ENCODE measurements around the gene CEACAM19. TPM values are rescaled to one million over a fixed set of nuclear protein-coding genes. Genes with fewer than 3 reads are reported as not detected.
"Not testable (repeated sequence)": the region's sequence is repeated elsewhere in the genome, so short reads cannot be mapped to it uniquely, and the experiment has no call there.

CEACAM19 gene
- total RNA-seq, 1 experiment from 2014 or later = 3.5 TPM

GRCh38 chr19:44668985-44669764 lies 2.1 kb upstream of the CEACAM19 start:
- H4K8ac ChIP-seq (replicated peaks; ENCODE audit: insufficient read length, low read depth, low read length) = no peak overlapping the region
- H2BK12ac ChIP-seq (ENCODE audit: insufficient read length, low read depth, low read length) = no peak overlapping the region
- no peak overlapping the region for H3K18ac ChIP-seq (ENCODE audit: insufficient read length, low read depth, low read length)
- H3K27me3 ChIP-seq (ENCODE audit: insufficient read depth, low read length) = no peaks in the 10 kb centered on the region; the same call in 1 of the 2 replicates
- no peak overlapping the region for H3K14ac ChIP-seq (ENCODE audit: insufficient read depth, low read length)
- Mint-ChIP-seq H3K27me3 (ENCODE audit: low read depth) (no peaks in the 10 kb centered on the region; the same call in none of the 2 replicates), H3K4me1 (peaks cover 10 to 12% of the 10 kb centered on the region in 2 experiments), H3K27ac (peak overlapping the region in 1 of 3 experiments; percentile 24; a peak in 1 of 7 replicates), H3K4me3 (no peak overlapping the region; a peak in 1 of 5 replicates), H3K9me3 (no peaks in the 10 kb centered on the region; a peak in 1 of 5 replicates), H3K36me3 (ENCODE audit: insufficient read depth in 1 of 3, low read depth in 3 of 3) (no peaks in the 10 kb centered on the region; a peak in 1 of 7 replicates)
- H2BK5ac ChIP-seq (ENCODE audit: insufficient read length, low read length) = no peak overlapping the region
- no peaks in the 10 kb centered on the region for H3K4me1 ChIP-seq (ENCODE audit: insufficient read depth, low read length)
- no peak for TF ChIP-seq CTCF (conservative IDR thresholded peaks at IDR 0.05)
- H3T11ph ChIP-seq (ENCODE audit: low read length) = no peak overlapping the region
- no peaks in the 10 kb centered on the region for H4K20me1 ChIP-seq (ENCODE audit: control insufficient read depth, insufficient read depth, insufficient read length)
- H4K91ac ChIP-seq (ENCODE audit: insufficient read length, low read depth, low read length) = no peak overlapping the region
- no peaks in the 10 kb centered on the region for H3K79me1 ChIP-seq (ENCODE audit: insufficient read depth, low read depth, low read length, poor library complexity, severe bottlenecking)
- H2BK120ac ChIP-seq (ENCODE audit: low read depth, low read length, poor library complexity, severe bottlenecking) = no peak overlapping the region
- DNase-seq = no peak
- no peak overlapping the region for H3K27ac ChIP-seq (ENCODE audit: insufficient read length, low read depth, low read length)
- H3K79me2 ChIP-seq (ENCODE audit: insufficient read depth, low read length) = no peaks in the 10 kb centered on the region
- no peak overlapping the region for H3K4me2 ChIP-seq (ENCODE audit: insufficient read depth, insufficient read length, low read length)
- no peaks in the 10 kb centered on the region for H3K23me2 ChIP-seq (ENCODE audit: insufficient read length, low read depth, low read length, poor library complexity, severe bottlenecking)
- H3K23ac ChIP-seq (ENCODE audit: insufficient read length, low read depth, low read length) = no peak overlapping the region
- H2BK20ac ChIP-seq (ENCODE audit: low read depth, low read length, poor library complexity, severe bottlenecking) = no peak overlapping the region
- H2AK5ac ChIP-seq (ENCODE audit: insufficient read length, low read length) = no peak overlapping the region
- WGBS (ENCODE audit: extremely low coverage, insufficient read length, low lambda C conversion rate) = no CpG with 5 or more reads among the region's 2 CpGs
- no peak overlapping the region for H3K9ac ChIP-seq (ENCODE audit: extremely low read depth, insufficient read length, low read length)
- H3K56ac ChIP-seq (ENCODE audit: insufficient read length, low read depth, low read length) = no peak overlapping the region
- H3K9me3 ChIP-seq (ENCODE audit: control insufficient read depth, low read depth, low read length) = no peaks in the 10 kb centered on the region
- no peak overlapping the region for H4K5ac ChIP-seq (ENCODE audit: insufficient read length, low read depth, low read length)
- no peak overlapping the region for H3K4ac ChIP-seq (ENCODE audit: low read depth, low read length)
- no peak overlapping the region for H2AFZ ChIP-seq (ENCODE audit: low read length)
- H2BK15ac ChIP-seq (ENCODE audit: low read depth, low read length) = no peak overlapping the region

GRCh38 chr19:44670027-44670426 lies 1.3 kb upstream of the CEACAM19 start:
- not testable (repeated sequence) for H3K27me3 Mint-ChIP-seq (ENCODE audit: low read depth); H3K9me3 ChIP-seq (ENCODE audit: control insufficient read depth, low read depth, low read length); H4K8ac ChIP-seq (replicated peaks; ENCODE audit: insufficient read length, low read depth, low read length); H3K9me3 Mint-ChIP-seq; H2BK15ac ChIP-seq (ENCODE audit: low read depth, low read length); DNase-seq; H3K27ac ChIP-seq (ENCODE audit: insufficient read length, low read depth, low read length); H3K79me1 ChIP-seq (ENCODE audit: insufficient read depth, low read depth, low read length, poor library complexity, severe bottlenecking); H3K9ac ChIP-seq (ENCODE audit: extremely low read depth, insufficient read length, low read length); H2AK5ac ChIP-seq (ENCODE audit: insufficient read length, low read length); H2BK120ac ChIP-seq (ENCODE audit: low read depth, low read length, poor library complexity, severe bottlenecking); H4K5ac ChIP-seq (ENCODE audit: insufficient read length, low read depth, low read length); H3T11ph ChIP-seq (ENCODE audit: low read length); H2AFZ ChIP-seq (ENCODE audit: low read length); H3K23ac ChIP-seq (ENCODE audit: insufficient read length, low read depth, low read length); H2BK5ac ChIP-seq (ENCODE audit: insufficient read length, low read length); H3K18ac ChIP-seq (ENCODE audit: insufficient read length, low read depth, low read length); H3K56ac ChIP-seq (ENCODE audit: insufficient read length, low read depth, low read length); H3K27ac Mint-ChIP-seq; H4K91ac ChIP-seq (ENCODE audit: insufficient read length, low read depth, low read length); H3K4ac ChIP-seq (ENCODE audit: low read depth, low read length); H2BK20ac ChIP-seq (ENCODE audit: low read depth, low read length, poor library complexity, severe bottlenecking); H3K4me2 ChIP-seq (ENCODE audit: insufficient read depth, insufficient read length, low read length); H3K14ac ChIP-seq (ENCODE audit: insufficient read depth, low read length); H2BK12ac ChIP-seq (ENCODE audit: insufficient read length, low read depth, low read length); H4K20me1 ChIP-seq (ENCODE audit: control insufficient read depth, insufficient read depth, insufficient read length); H3K36me3 Mint-ChIP-seq (ENCODE audit: insufficient read depth in 1 of 3, low read depth in 3 of 3); H3K79me2 ChIP-seq (ENCODE audit: insufficient read depth, low read length); H3K23me2 ChIP-seq (ENCODE audit: insufficient read length, low read depth, low read length, poor library complexity, severe bottlenecking); H3K4me1 ChIP-seq (ENCODE audit: insufficient read depth, low read length); H3K27me3 ChIP-seq (ENCODE audit: insufficient read depth, low read length); H3K4me3 Mint-ChIP-seq
- no CpG with 5 or more reads among the region's 2 CpGs for WGBS (ENCODE audit: extremely low coverage, insufficient read length, low lambda C conversion rate)
- peaks cover 10 to 12% of the 10 kb centered on the region in 2 experiments for H3K4me1 Mint-ChIP-seq
